HG02852 (cell line): ENCODE results near the gene CDK4.
"Not testable (repeated sequence)": the region's sequence is repeated elsewhere in the genome, so short reads cannot be mapped to it uniquely, and the experiment has no call there.

ENCODE experiments used
- ATAC-seq: cut with Tn5 transposase; IDR thresholded peaks from one replicate; pipeline ENCODE4 v1.9.1; 2021; ENCODE audit warnings: mild to moderate bottlenecking, moderate library complexity; ENCODE audit not compliant: unreplicated experiment

CDK4 gene

GRCh38 chr12:57751788-57752667 is at the start of gene CDK4:
TSS of gene CDK4 (minus strand) at chr12:57752310. CDS start at chr12:57751717, 593 bp downstream.
- peak; percentile 63 for ATAC-seq

GRCh38 chr12:57800965-57801364 is 48.9 kb upstream of the CDK4 start:
- no peak for ATAC-seq

GRCh38 chr12:57797933-57798332 is 45.8 kb upstream of the CDK4 start:
- no peak for ATAC-seq

GRCh38 chr12:57796996-57797395 is 44.9 kb upstream of the CDK4 start:
- ATAC-seq: no peak

DNA sequence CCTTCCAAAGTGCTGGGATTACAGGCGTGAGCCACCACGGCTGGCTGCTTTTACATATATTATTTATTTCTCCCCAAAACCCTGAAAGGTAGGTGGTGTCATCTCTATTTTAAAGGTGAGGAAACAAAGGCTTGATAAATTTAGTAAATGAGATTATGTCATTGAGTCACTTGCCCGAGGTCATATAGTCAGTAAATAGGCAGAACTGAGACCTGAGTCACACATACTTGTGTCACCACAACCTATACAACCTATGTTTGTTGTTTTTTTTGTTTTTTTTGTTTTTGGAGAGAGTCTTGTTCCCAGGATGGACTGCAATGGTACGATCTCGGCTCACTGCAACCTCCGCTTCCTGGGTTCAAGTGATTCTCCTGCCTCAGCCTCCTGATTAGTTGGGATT is 43.2 kb upstream of the CDK4 start:
- ATAC-seq: no peak

GRCh38 chr12:57793920-57794319 is 41.8 kb upstream of the CDK4 start:
- ATAC-seq: no peak

DNA sequence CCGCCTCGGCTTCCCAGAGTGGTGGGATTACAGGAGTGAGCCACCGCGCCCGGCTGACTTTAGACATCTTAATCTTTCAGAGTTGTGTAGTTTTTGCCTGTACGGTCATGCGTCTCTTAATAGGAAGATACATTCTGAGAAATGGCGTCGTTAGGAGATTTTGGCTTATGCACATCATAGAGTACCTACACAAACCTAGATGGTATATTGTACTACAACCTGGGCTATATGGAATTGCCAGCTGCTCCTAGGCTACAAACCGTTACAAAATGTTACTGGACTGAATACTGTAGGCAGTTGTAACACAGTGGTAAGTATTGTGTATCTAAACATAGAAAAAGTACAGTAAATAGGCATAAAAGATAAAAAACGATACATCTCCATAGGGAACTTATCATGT is 31.8 kb upstream of the CDK4 start:
- ATAC-seq: no peak

GRCh38 chr12:57783466-57783801 is 31.3 kb upstream of the CDK4 start:
- no peak for ATAC-seq

GRCh38 chr12:57782608-57783465 is 30.7 kb upstream of the CDK4 start, which contains the start of gene TSFM:
TSS of gene TSFM (plus strand) at chr12:57782787. CDS start at chr12:57782802, 15 bp downstream.
- ATAC-seq: peak; percentile 94

DNA sequence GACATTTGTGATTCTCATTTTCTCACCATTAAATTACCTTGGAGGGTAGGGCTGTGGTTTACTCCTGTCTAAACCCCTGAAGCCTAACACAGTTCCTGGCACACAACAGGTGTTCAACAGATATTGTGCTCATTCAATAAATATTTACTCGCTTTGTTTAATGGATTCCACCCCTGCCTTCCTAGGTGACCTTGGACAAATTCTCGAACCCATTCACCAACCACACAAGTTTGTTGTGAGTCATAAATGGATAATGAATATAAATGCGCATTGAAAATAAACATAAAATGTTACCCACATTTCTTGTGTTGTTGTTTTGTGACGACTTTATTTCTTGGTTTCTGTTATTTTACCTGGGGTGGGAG is 30.1 kb upstream of the CDK4 start:
- ATAC-seq: peak; percentile 21

DNA sequence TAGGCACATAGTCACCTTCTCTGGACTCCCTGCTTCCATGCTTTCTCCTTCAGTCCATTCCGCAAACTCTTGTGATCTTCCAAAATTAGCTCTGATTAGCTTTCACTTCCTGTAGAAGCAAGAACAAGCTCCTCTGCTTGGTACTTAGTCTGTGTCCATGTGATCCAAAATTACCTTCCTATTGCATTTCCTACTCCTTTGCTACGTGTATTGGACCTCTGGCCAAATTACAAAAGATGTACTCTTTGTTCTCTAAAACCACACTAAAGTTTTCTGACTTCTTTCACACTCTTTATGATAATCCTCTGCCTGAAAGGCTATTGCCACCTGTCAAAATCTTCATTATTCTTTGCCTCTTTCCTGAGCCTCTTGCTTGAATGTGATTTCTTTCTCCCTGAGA is 29.7 kb upstream of the CDK4 start:
- ATAC-seq: no peak

DNA sequence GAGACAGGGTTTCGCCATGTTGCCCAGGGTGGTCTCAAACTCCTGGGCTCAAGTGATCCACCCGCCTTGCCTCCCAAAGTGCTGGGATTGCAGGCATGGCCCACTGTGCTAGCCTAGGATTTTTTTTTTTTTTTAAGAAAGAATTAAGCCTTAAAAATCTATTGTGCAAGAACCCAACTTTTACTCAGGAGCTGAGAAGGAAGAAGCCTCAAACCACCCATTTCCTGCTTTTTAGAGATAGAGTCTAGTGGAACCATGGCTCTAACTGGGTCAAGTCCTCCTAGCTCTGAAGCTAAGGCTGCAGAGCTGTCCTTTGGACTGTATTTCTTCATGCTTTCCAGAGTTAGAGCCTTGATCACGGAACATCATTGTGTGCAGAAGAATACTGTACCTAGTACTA is 29.1 kb upstream of the CDK4 start:
- no peak for ATAC-seq

DNA sequence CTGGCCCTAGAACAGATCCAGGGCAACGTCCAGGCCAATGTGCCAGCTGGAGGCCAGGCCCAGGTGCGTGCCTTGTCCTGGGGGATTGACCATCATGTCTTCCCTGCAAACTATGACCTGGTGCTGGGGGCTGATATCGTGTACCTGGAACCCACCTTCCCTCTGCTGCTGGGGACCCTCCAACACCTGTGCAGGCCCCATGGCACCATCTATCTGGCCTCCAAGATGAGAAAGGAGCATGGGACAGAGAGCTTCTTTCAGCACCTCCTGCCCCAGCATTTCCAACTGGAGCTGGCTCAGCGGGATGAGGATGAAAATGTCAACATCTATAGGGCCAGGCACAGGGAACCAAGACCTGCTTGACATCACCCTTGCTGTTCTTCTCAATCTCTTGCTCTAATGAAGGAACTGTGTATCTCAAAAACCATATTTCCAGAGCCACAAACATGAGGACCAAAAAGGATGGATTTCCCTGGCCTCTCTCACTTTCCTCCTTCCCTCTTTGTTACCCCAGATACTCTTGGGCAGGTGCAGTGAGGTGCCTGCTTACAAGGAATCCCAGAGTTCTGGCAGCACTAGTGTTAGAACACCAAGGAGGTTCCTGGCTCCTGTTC is 28.3 kb upstream of the CDK4 start:
- ATAC-seq: no peak

DNA sequence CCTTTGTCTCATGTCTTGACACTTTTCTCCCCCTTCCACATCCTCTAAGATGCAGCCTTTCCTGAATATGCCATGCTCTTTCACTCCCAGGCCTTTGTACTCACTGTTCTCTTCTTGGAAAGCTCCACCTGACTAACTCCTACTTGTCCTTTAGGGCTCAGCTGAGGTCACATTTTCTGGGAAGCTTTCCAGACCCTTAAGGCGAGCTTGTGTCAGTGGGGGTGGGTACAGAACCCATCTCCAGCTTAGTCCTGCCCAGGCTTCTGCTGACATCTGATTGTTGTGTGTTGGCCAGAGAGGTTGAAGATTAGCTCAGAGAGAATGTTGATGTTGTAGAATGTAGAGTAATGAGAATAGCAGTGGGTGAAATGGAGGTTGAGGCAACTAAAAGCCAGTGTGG is 27.6 kb upstream of the CDK4 start:
- ATAC-seq: no peak

DNA sequence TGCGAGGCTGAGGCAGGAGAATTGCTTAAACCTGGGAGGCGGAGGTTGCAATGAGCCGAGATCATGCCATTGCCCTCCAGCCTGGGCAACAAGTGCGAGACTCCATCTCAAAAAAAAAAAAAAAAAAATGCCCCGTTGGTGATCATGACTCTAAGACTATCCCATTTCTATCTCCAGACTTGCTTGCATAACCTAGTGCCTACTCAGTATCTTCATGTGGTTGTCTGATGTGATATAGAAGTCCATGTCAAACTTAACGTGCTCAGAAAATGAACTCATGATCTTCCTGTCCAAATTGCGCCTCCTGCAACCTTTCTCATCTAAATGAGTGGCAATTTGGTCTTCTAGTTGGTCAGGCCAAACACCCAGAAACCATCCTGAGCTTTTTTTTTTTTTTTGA is 25.8 kb upstream of the CDK4 start:
- ATAC-seq: no peak

- ATAC-seq: no peak
Observed at GRCh38 chr12:57777367-57777766, 25.3 kb upstream of the CDK4 start.

- no peak for ATAC-seq
Observed at GRCh38 chr12:57776247-57776587, 24.1 kb upstream of the CDK4 start.

DNA sequence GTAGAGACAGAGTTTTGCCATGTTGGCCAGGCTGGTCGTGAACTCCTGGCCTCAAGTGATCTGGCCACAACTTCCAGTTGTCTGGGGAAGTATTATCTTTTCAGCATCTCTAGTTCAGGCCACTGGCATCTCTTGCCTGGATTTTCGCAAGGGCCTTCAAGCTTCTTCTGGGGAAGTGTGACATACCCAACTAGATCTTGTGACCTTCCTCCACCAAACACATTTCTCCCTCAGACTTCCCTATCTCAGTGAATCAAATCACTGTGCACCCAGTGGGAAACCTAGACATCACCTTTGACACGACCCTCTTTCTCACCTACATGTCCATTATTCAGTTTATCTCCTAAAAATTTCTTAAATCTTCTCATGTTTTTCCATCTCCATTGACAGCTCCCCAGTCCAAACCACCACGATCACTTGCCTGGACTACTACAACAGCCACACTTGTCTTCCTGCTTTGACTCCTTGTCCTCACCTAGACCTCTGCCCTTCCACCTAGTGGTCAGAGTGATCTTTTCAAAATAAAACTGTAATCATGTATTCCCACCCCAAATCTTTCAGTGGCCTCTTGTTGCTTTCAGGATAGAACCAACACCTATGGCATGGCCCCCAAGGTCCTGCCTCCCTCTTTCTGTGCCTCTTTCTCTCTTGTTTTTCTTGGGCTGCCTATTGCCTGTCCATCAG is 23.6 kb upstream of the CDK4 start:
- ATAC-seq: no peak

GRCh38 chr12:57775044-57775443 is 22.9 kb upstream of the CDK4 start:
- ATAC-seq: no peak

- ATAC-seq: not testable (repeated sequence)
Observed at GRCh38 chr12:57774634-57775033, 22.5 kb upstream of the CDK4 start.
